22Rv1 (cell line): ENCODE data around the gene UBE4B.

Experiments used
- ZFX ChIP-seq: fragments of 450-650 bp; IDR thresholded peaks from 2 replicates; pipeline ENCODE4 v1.6.1; 2017; ENCODE audit warnings: antibody characterized with exemption, borderline replicate concordance
- TF ChIP-seq, protein P1 (sequence below): fragments of 450-650 bp; IDR thresholded peaks from 2 replicates; pipeline ENCODE4 v1.5.1; 2017; ENCODE audit warnings: mild to moderate bottlenecking

DNA sequence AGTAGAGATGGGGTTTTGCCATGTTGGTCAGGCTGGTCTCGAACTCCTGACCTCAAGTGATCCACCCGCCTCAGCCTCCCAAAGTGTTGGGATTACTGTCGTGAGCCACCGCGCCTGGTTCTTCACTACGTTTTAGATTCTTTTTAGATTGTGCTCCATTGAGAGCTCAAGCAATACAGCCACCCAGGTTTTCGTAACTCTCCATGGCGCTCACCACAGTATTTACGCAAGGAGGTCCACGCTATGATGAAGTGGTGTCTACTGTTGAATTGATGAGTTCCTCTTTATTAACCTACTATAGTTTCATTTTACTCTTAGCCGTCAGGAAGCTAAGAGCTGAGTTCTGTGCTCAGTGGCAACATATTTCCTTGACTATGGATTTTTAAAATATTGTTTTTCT is 175.8 kb downstream of the UBE4B start:
- TF ChIP-seq, protein P1, sequence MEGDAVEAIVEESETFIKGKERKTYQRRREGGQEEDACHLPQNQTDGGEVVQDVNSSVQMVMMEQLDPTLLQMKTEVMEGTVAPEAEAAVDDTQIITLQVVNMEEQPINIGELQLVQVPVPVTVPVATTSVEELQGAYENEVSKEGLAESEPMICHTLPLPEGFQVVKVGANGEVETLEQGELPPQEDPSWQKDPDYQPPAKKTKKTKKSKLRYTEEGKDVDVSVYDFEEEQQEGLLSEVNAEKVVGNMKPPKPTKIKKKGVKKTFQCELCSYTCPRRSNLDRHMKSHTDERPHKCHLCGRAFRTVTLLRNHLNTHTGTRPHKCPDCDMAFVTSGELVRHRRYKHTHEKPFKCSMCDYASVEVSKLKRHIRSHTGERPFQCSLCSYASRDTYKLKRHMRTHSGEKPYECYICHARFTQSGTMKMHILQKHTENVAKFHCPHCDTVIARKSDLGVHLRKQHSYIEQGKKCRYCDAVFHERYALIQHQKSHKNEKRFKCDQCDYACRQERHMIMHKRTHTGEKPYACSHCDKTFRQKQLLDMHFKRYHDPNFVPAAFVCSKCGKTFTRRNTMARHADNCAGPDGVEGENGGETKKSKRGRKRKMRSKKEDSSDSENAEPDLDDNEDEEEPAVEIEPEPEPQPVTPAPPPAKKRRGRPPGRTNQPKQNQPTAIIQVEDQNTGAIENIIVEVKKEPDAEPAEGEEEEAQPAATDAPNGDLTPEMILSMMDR, result no peak
- no peak for TF ChIP-seq ZFX
